GM19351 (cell line): ENCODE data around the gene PHLDB3.
"Not testable (repeated sequence)": the region's sequence is repeated elsewhere in the genome, so short reads cannot be mapped to it uniquely, and the experiment has no call there.

ENCODE experiments used
- ATAC-seq: cut with Tn5 transposase; IDR thresholded peaks from one replicate; pipeline ENCODE4 v1.9.1; 2021; ENCODE audit warnings: mild to moderate bottlenecking, moderate library complexity; ENCODE audit not compliant: unreplicated experiment

PHLDB3 gene

GRCh38 chr19:43504426-43505185, at the start of gene PHLDB3:
Gene PHLDB3 (minus strand): TSS chr19:43504746. CDS start chr19:43504118, 628 bp downstream.
- ATAC-seq: peak; percentile 28

DNA sequence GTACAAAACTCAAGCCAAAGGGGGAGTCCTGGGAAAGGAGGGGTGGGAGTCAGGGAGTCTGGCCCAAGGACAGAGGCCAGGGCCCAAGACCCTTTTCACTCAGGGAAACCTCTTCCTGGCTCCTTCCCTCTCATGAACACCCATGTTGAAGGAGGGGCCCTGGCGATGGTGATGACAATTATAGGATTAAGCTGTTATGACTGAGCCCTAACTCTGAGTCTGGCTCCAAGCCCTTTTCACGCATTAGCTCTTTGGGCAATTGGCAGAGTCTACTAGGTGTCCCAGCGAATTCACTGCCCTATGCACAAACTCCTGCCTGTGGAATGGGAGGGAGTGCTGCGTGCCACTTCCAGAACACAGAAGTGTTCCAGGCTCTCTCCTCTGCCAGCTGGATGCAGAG, 49.1 kb upstream of the PHLDB3 start:
- ATAC-seq: no peak

GRCh38 chr19:43552616-43553015, 48.1 kb upstream of the PHLDB3 start:
- no peak for ATAC-seq

- ATAC-seq: no peak
Measured at GRCh38 chr19:43552198-43552450, 47.6 kb upstream of the PHLDB3 start.

DNA sequence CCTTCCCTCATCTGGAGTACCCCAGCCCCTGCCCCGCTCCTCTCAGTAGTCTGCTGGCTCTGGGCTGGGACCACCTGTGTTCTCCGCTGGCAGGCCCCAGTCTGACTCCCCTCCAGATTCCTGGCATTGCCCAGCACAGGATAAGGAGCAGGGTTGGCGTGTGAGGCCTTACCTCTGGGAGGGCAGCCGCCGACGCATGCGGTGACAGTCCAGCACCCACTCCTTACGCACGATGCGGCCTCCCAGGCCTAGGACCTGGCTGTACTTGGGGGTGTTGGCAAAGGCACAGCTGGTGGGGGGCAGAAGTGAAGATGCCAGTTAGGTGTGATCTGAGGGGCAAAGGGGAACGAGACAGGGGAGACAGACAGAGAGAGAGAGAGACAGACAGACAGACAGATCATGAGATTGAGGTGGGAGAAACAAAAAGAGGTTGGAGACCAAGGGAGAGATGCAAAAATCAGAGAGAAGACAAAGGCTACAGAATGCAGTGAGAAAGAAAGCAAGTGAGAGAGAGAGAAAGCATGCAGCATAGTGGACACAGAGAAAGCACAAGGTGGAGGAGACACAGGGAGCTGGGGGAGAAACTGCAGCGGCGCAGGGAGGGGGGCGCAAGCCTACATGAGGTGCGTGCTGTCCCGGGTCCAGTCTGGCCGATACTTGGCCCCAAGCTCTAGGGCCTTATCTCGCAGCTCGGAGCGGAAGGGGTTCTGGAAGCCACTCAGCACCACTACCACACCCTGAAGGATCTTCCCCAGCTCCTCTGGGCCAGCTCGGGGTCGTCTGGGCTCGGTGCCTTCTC, 47.1 kb upstream of the PHLDB3 start:
- ATAC-seq: no peak

DNA sequence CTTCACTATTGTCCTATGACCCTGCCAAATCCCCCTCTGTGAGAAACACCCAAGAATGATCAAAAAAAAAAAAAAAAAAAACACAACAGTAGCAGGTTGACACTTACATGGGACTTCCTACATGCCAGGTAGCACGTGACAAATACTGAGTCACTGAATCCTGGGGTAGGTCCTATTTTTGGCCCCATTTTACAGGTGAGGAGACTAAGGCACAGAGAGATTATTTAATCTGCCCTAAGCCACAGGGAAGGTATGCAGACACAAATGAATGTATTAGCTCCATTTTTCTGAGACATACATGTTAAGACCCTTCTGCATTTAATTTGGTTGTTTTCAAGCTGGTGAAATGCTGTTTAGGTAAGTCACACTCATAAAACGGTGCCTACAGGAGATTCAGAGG, 44.2 kb upstream of the PHLDB3 start:
- no peak for ATAC-seq

DNA sequence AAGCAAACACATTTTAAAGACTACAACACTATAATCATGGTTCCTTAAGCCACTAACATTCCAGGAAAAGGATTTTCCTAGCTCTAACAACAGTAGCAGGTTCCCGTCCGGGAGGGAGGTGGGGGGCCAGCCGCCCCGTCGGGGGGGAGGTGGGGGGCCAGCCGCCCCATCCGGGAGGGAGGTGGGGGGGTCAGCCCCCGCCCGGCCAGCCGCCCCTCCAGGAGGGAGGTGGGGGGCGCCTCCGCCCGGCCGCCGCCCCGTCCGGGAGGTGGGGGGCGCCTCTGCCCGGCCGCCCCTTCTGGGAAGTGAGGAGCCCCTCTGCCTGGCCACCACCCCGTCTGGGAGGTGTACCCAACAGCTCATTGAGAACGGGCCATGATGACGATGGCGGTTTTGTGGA, 43.4 kb upstream of the PHLDB3 start:
- ATAC-seq: not testable (repeated sequence)

- ATAC-seq: no peak
Measured at GRCh38 chr19:43546581-43546980, 42.0 kb upstream of the PHLDB3 start.

DNA sequence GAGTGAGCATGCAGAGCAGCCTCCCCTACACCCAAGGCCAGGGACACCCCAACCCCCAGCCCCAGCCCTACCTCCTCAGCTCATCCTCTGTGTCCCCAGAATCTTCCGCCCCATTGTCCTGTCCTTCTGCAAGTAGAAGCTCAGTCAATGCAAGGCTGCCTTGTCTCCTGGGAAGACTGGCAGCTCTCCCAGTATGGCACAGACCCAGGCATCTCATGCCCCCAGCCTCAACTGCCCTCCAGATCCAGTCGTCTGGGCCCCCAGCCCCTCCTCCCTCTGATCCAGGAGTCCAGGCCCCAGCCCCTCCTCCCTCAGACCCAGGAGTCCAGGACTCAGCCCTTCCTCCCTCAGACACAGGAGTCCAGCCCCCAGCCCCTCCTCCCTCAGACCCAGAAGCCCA, 41.4 kb upstream of the PHLDB3 start:
- no peak for ATAC-seq

DNA sequence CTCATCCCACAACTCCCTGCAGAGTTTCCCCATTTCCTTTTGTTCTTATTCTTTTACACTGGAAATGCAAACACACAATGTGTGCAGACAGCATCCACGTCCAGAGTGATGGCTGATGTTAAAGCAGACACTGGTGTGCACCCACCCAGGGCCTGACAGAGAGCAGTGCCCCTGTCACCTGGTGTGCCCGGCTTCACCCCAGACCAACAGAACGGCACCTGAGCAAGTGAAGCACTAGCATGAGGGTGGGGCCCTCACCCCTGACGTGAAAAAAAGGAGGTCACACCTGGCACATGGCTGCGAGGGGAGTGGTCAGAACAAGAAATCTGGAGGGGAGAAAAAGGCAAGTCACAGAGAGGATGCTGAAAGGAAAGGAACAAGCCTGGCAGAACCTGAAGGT, 40.7 kb upstream of the PHLDB3 start:
- no peak for ATAC-seq

GRCh38 chr19:43544077-43544476, 39.5 kb upstream of the PHLDB3 start:
- no peak for ATAC-seq

GRCh38 chr19:43541920-43542650, 37.5 kb upstream of the PHLDB3 start:
- ATAC-seq: no peak

DNA sequence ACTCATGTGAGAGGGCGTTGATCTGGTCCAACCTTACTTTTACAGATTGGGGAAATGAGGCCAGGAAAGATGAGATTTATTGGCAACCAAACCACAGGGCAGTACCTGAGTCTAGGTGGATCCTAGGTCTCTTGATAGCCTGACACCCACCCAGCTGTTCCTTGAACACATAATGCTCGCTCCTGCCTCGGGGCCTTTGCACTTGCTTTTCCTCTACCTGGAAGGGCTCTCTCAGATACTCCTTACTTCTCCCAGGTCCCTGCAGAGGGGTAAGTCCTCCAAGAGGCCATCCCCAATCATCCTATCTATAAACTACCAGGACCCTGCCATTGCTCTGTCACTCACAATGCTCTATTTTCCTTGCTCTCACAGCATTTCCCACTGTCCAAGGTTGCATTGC, 35.8 kb upstream of the PHLDB3 start:
- ATAC-seq: no peak

GRCh38 chr19:43538922-43539321, 34.4 kb upstream of the PHLDB3 start:
- no peak for ATAC-seq

GRCh38 chr19:43534816-43535761, 30.5 kb upstream of the PHLDB3 start:
- no peak for ATAC-seq

DNA sequence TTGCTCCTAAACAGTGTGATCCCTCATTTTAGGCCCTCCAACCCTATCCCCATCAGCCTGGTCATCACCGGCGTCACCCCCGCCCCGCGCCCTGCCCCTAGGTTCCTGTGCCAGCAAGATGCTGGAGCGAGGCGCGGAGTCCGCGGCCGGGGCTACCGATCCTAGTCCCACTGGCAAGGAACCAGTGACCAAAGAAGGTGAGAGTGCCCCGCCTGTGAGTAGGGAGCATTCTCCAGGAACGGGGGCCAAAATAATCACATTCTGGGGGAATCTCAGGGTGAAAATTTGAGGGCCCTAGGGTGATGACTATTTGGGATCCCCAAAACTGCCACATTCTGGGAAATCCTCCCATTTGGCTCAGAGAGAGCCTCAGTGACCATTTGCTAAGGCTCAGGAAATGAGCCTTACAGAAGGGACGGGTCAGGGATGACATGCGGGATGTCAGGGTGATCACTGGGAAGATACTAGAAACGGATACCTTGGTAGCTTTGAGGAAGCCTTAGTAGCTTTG, 29.8 kb upstream of the PHLDB3 start:
- ATAC-seq: no peak

DNA sequence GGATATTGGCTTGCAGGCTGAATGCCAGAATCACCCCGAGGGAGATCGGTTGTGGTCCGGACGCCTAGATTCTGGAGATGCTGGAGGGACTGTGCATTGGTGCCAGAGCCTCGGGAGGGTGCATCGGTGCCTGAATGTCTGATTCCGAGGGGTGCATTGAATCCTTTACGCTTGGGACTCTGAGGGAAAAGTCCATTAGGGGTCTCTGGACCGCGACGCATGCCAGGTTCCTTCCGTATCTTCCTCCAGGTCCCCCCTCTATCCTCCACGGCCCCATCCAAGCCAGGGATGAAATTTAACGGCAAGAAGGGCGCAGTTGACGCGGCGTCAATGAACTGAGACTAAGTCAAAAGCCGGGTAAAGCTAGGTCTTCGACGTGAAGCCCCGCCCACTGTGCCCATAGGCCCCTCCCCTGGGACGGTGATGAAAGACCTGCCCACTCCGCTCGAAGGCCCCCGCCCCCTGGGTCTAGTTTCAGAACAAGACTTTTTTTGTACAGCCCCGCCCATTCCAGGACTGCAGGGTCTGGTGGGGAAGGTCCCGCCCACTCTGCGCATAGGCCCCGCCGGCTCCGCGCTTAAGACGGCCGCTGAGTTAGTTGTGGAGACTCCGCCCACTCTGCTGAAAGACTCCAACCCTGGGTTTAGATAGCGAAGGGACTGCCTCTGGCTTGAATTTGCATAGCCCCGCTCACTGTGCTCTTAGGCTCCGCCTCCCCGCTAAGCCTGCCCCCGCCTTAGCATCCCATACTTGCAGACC, 29.2 kb upstream of the PHLDB3 start:
- peak; percentile 63 for ATAC-seq

GRCh38 chr19:43532962-43533545, 28.5 kb upstream of the PHLDB3 start, which contains the start of gene ZNF575:
Gene ZNF575 (plus strand): TSS chr19:43533188. CDS start chr19:43534423, 1,235 bp downstream.
- peak; percentile 61 for ATAC-seq

DNA sequence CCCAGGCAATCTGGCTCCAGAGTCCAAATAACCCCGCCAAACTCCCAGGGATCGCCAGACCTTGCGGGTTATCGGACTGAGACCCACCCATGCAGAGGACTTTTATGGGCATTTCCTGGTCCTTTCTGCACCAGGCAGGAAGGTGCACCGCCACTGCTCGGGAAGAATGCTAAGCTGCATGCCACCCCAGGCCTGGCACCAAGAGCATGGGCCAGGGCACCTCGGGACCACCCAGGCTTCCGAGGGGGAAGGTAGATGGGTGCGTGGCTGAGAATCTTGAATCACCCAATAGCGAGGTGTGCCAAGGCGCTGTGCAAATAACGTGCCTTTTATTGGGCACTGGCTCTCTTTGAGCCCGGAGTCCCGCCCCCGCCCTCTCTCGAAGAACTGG, 28.0 kb upstream of the PHLDB3 start:
- ATAC-seq: no peak
